GM19099 (cell line): ENCODE data around the gene CELF4.

Experiments used
- POLR2A ChIP-seq: IDR thresholded peaks from 3 replicates; pipeline ENCODE4 v1.6.1; 2011; ENCODE audit warnings: low read depth; ENCODE audit not compliant: insufficient read length; ENCODE audit errors: extremely low read depth

The CELF4 gene

GRCh38 chr18:37422596-37422995 is 143.0 kb downstream of the CELF4 start:
- no peak for TF ChIP-seq POLR2A

- no peak for TF ChIP-seq POLR2A
Measured at GRCh38 chr18:37422116-37422515, 143.5 kb downstream of the CELF4 start.

- no peak for TF ChIP-seq POLR2A
Measured at GRCh38 chr18:37421341-37422077, 144.1 kb downstream of the CELF4 start.

- no peak for TF ChIP-seq POLR2A
Measured at GRCh38 chr18:37420315-37420880, 145.2 kb downstream of the CELF4 start.

- no peak for TF ChIP-seq POLR2A
Measured at GRCh38 chr18:37419866-37420265, 145.7 kb downstream of the CELF4 start.

GRCh38 chr18:37419315-37419714 is 146.3 kb downstream of the CELF4 start:
- TF ChIP-seq POLR2A, result no peak

- TF ChIP-seq POLR2A, result no peak
Measured at GRCh38 chr18:37414816-37415215, 150.8 kb downstream of the CELF4 start.

- TF ChIP-seq POLR2A, result no peak
Measured at GRCh38 chr18:37412829-37413228, 152.8 kb downstream of the CELF4 start.

GRCh38 chr18:37412333-37412732 is 153.3 kb downstream of the CELF4 start:
- no peak for TF ChIP-seq POLR2A

- no peak for TF ChIP-seq POLR2A
Measured at GRCh38 chr18:37409878-37410277, 155.7 kb downstream of the CELF4 start.

- no peak for TF ChIP-seq POLR2A
Measured at GRCh38 chr18:37408676-37409265, 156.8 kb downstream of the CELF4 start.

GRCh38 chr18:37407571-37407970 is 158.0 kb downstream of the CELF4 start:
- no peak for TF ChIP-seq POLR2A

GRCh38 chr18:37405772-37406171 is 159.8 kb downstream of the CELF4 start:
- TF ChIP-seq POLR2A, result no peak

GRCh38 chr18:37405229-37405628 is 160.4 kb downstream of the CELF4 start:
- TF ChIP-seq POLR2A, result no peak

GRCh38 chr18:37403788-37404187 is 161.8 kb downstream of the CELF4 start:
- no peak for TF ChIP-seq POLR2A

GRCh38 chr18:37403100-37403781 is 162.4 kb downstream of the CELF4 start:
- no peak for TF ChIP-seq POLR2A

GRCh38 chr18:37402735-37403099 is 162.9 kb downstream of the CELF4 start:
- no peak for TF ChIP-seq POLR2A

- TF ChIP-seq POLR2A, result no peak
Measured at GRCh38 chr18:37400802-37401201, 164.8 kb downstream of the CELF4 start.
